Epidermal melanocyte (primary cell): Measurements from ENCODE around the gene FRAS1.
"Not testable (repeated sequence)": the region's sequence is repeated elsewhere in the genome, so short reads cannot be mapped to it uniquely, and the experiment has no call there.

Source experiments
- DNase-seq: peaks from one replicate; pipeline ENCODE4 v3.0.0; 2011; ENCODE audit warnings: low spot score; ENCODE audit not compliant: insufficient read length

The FRAS1 gene

DNA sequence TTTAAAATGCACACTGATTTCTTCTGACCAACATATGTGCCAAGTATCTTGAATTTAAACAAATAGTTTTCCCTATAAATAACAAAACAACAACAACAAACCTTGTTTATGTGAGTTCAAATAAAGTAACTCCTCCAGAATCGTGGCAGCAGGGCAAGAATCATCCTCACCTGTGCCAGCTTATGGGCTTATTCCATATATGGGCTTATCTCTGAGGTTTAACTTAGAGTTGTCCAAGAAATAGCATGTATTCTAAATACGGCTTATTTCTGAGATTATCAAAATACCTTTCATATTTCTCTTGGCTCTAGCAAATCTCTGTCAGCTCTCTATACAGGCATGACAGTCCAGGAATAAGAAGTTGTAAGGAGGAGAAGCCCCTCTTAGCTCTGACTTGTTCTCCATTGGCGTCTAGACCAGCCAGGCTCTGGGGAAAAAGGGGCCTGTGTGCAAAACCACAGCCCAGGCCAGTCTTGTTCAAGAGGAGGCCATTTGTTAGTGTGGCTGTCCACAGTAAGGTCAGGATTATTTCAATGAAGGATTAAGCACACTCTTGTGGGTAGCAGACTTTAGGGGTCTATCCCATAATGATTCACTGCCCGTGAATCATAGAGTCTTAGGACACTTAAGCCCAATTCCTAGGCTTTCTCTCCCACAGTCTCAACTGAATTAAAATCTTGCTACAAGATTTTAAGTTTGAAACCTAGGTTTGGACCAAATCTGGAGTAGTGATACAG, 63.2 kb downstream of the FRAS1 start:
- DNase-seq: no peak

GRCh38 chr4:78121338-78121904, 64.3 kb downstream of the FRAS1 start:
- DNase-seq: no peak

DNA sequence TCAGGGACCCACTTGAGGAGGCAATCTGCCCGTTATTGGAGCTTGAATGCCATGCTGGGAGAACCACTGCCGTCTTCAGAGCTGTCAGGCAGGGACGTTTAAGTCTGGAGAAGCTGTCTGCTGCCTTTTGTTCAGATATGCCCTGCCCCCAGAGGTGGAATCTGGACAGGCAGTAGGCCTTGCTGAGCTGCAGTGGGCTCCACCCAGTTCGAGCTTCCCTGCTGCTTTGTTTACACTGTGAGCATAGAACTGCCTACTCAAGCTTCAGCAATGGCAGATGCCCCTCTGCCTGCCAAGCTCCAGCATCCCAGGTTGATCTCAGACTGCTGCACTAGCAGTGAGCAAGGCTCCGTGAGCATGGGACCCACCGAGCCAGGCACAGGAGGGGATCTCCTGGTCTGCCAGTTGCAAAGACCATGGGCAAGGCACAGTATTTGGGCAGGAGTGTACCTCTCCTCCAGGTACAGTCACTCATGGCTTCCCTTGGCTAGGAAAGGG, 68.8 kb downstream of the FRAS1 start:
- DNase-seq: not testable (repeated sequence)

DNA sequence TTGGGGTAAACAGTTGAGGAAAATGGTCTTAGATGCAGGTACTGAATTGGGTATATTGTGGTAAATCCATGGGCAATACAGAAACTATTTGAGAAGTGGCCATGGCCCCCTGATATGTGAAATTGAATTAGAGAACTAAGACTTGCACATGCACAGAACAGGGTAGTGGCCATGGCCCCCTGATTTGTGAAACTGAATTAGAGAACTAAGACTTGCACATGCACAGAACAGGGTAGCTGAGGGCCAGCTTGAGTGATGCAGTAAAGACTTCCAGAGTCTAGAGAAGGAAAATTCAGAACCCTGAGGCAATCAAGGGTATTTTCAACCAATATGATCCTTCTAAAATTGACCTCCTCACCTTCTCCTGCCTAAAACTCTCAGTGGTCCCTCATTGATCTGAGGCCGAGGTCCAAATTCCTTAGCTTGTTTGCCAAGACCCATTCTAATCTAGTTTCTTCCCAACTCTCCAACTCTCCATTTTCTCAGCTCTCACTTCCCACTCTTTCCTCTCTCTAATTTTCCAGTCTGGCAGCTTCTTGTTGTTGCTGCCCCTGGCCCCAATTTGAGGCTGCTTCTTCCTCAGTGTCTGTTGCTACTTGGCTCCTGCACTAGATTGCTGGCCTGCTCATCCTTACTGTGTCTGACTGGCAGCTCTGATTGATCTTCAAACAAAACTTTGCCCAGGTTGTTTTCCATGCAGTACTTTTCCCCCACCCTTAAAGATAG, 72.4 kb downstream of the FRAS1 start:
- no peak for DNase-seq

GRCh38 chr4:78131403-78131802, 74.3 kb downstream of the FRAS1 start:
- DNase-seq: no peak

DNA sequence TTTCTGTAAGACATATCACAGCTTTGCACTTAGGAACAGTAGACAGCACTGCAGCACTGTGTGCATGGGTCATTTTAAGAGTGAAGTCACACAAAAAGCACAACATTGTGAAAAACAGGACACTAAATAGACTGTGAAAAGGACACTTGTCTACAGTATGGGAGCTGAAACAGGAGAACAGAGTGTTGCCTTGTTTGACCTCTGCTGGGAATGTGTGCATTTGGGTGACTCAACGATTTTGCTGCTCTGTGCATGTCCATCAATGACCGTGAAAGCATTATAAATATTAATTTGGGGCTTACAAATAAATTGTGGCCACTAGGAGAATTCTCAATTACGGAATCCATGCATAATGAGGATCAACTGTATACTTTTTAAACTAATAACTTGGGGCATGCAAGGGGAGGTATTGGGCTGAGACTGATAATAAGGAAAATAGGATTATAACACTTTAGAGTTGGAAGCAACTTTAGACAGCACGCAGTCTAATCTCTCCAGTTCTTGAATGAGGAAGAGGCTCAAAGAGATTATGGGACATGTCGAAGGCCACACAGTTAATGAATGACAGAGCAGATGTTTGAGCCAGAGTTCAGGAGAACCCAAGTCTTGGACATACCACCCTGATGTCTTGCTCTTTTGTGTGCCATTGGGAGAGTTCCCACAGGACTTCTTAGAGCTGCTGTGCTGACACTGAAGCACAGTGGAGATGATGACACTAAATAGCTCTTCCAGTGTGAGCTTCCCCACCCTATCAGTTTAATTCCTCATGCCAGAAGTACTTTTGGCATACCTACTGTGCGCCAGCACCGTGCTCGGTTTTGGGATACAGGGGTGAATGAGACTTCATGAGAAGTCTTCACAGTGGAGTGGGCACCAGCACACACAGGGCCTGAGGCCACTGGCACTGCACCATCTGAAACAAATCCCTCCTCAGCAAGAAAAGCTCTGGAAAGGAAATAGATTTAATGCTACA, 79.3 kb downstream of the FRAS1 start:
- DNase-seq: no peak

GRCh38 chr4:78137532-78137931, 80.4 kb downstream of the FRAS1 start:
- DNase-seq: no peak

- no peak for DNase-seq
Observed at GRCh38 chr4:78138252-78138651, 81.1 kb downstream of the FRAS1 start.

DNA sequence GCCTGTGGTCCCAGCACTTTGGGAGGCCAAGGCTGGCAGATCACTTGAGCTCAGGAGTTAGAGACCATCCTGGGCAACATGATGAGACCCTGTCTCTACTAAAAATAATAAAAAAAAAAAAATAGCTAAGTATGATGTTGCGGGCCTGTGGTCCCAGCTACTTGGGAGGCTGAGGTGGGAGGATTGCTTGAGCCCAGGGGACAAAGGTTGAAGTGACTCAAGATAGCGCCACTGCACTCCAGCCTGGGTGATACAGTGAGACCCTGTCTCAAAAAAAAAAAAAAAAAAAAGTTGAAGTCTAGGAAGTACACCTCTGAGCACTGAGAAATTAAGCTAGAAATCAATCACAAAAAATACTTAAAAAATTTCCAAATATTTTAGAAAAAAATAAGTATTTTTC, 86.5 kb downstream of the FRAS1 start:
- no peak for DNase-seq

DNA sequence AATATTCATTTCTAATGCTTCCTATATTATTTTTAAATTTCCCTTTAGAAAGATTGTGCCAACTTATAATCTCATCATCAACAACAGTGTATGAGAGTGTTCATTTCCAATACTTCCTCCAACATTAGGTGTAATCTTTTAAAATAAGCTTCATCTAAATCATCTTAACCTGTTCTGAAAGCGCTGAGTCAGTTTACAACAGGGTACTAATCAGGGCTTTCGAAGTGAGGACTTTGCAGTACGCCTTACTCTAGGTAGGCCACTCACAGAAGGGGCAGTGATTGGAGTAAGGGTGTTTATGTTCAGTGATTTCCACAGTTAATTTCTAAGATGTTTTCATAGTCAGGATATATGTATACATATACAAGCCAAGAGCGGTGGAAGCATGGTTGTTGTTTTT, 87.9 kb downstream of the FRAS1 start:
- no peak for DNase-seq

- DNase-seq: no peak
Observed at GRCh38 chr4:78145622-78146021, 88.5 kb downstream of the FRAS1 start.

DNA sequence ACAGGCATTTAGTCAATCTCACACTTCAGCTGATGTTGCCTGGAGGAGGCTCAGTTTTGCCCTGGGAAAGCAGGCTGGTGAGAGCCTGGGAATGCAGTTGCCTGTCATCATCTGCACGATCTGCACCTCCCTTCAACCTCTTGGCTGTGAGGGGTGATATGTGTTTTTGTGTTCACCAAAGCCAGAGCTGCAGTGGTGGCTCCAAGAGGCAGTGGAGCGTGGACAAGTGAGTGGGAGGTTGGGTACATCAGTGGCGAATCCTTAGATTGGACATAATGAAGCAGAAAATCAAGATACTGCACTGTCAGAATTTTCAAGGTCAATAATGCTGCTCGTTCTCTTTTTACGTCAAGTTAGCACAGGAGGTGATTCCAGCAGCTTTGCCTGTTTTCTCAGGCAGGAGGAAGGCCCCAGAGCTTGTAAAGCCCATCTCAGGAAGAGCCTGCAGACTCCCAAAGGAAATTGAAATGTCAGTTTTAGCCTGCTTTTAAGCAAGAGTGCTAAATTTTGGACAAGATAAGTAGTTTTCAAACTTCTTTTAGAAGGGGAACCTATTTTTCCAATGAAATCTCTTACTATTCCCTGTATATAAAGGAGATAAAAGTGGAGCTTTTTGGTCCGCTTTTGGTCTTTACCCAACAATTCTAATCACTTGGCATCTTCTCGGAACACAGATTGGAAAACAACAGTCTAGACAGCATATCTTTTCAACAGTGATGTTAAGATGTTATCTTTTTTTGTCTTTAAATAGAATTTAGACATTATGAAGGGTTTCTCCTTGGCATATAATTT, 92.8 kb downstream of the FRAS1 start:
- no peak for DNase-seq

GRCh38 chr4:78150543-78150864, 93.4 kb downstream of the FRAS1 start:
- DNase-seq: no peak

- no peak for DNase-seq
Observed at GRCh38 chr4:78152795-78153194, 95.7 kb downstream of the FRAS1 start.

- no peak for DNase-seq
Observed at GRCh38 chr4:78154972-78155590, 98.0 kb downstream of the FRAS1 start.

DNA sequence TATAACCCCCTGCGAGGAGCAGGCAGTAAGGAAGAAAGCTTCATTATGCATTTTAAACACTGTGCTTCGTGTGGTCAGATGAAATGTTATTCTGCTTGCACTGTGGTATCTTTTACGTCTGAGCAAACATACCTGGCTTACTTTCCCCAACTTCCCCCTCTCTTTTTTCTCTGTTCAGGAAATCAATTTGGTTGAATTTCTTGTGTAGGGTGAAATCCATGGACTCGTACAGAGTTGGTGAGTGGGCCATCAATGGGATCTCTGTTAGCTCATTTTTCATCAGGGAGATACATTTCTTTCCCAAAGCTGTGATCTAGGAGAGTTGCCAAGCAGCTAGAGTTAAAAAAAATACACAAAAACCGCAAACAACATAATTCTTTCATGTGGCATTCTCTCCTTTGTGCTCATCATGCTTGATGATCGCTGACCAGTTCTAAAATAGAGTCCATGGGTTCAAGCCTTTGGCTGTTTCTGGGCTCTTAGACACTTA, 98.5 kb downstream of the FRAS1 start:
- DNase-seq: peak; percentile 36

DNA sequence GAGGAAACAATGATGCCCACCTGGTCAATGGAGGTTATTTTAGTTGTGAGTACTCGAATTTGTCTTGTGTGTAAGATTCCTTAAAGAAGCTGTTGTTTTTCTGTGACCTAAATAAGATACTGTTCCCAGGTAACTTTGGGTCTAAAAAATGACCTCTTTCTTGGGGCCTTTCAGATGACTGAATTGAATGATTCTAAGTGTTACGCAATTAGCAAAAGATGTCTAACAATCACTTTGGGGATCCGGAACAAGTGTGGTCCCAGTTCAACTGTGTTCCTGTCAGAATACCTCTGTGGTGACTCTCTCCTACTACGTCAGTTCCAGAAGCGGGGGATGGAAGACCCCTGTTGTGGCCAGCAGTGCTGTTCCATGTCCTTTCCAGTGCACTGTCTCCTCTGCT, 99.4 kb downstream of the FRAS1 start:
- no peak for DNase-seq

GRCh38 chr4:78162342-78162741, 105.2 kb downstream of the FRAS1 start:
- DNase-seq: no peak

GRCh38 chr4:78162821-78163220, 105.7 kb downstream of the FRAS1 start:
- DNase-seq: no peak

- no peak for DNase-seq
Observed at GRCh38 chr4:78165758-78166157, 108.6 kb downstream of the FRAS1 start.
